OCI-LY7 (cell line): Measurements from ENCODE around the gene HPF1. TPM values are rescaled to one million over a fixed set of nuclear protein-coding genes. Genes with fewer than 3 reads are reported as not detected.

ENCODE experiments used
- BruUV-seq: library from RNA; stranded (reverse); fragments of 400-500 nt; replicated peaks from 2 replicates; lab custom pipeline; 2021; lab: Mats Ljungman, UMichigan
- CTCF ChIA-PET: fragments of 300-600 bp; sonication (Branson Sonifier 250); formaldehyde crosslinking; loops from one replicate; lab custom pipeline; 2022; ENCODE audit warnings: antibody characterized with exemption; ENCODE audit not compliant: unreplicated experiment; lab: Charles Lee
- POLR2A ChIA-PET: fragments of 300-600 bp; sonication (Branson Sonifier 250); formaldehyde crosslinking; loops from one replicate; lab custom pipeline; 2022; ENCODE audit warnings: antibody characterized with exemption; lab: Charles Lee
- DNase-seq: peaks from one replicate; pipeline ENCODE4 v3.0.0-alpha.2; 2015; ENCODE audit warnings: low spot score
- H2AFZ ChIP-seq: fragments of 200-600 bp; sonication (generic), shearing (Covaris generic); 2 replicates; pipeline ENCODE4 v1.6.1; 2014; ENCODE audit warnings: mild to moderate bottlenecking, antibody characterized with exemption, low read length, moderate library complexity
- H3K27ac ChIP-seq: fragments of 200-600 bp; sonication (generic); 2 replicates; pipeline ENCODE4 v1.5.1; 2014; ENCODE audit warnings: mixed run types, low read depth, mild to moderate bottlenecking, moderate library complexity, low read length, inconsistent platforms; ENCODE audit not compliant: poor library complexity, severe bottlenecking
- H3K36me3 ChIP-seq: fragments of 200-600 bp; sonication (generic); 2 replicates; pipeline ENCODE4 v1.6.1; 2014; ENCODE audit warnings: mild to moderate bottlenecking, antibody characterized with exemption, low read length, moderate library complexity, mixed read lengths; ENCODE audit not compliant: insufficient read depth
- H3K4me1 ChIP-seq: fragments of 200-600 bp; sonication (generic); 2 replicates; pipeline ENCODE4 v1.5.1; 2014; ENCODE audit warnings: mild to moderate bottlenecking, low read length; ENCODE audit not compliant: insufficient read depth, poor library complexity, severe bottlenecking
- H3K4me2 ChIP-seq: fragments of 200-600 bp; sonication (generic); 2 replicates; pipeline ENCODE4 v1.6.1; 2014; ENCODE audit warnings: mild to moderate bottlenecking, low read length
- H3K4me3 ChIP-seq: fragments of 200-600 bp; sonication (generic); 2 replicates; pipeline ENCODE4 v1.5.1; 2014; ENCODE audit warnings: mild to moderate bottlenecking, low read depth, low read length; ENCODE audit not compliant: poor library complexity, severe bottlenecking
- H3K79me2 ChIP-seq: fragments of 200-600 bp; sonication (generic); 2 replicates; pipeline ENCODE4 v1.6.1; 2016; ENCODE audit warnings: low read depth, mild to moderate bottlenecking, low read length, moderate library complexity, mixed read lengths; ENCODE audit not compliant: insufficient read depth
- H3K9me2 ChIP-seq: fragments of 200-600 bp; sonication (generic); 2 replicates; pipeline ENCODE4 v1.6.1; 2016; ENCODE audit warnings: mild to moderate bottlenecking, low read length, mixed read lengths; ENCODE audit not compliant: insufficient read depth
- H3K9me3 ChIP-seq: fragments of 200-600 bp; sonication (generic); 2 replicates; pipeline ENCODE4 v1.6.1; 2014; ENCODE audit warnings: mild to moderate bottlenecking, mixed run types, low read length, mixed read lengths
- H4K20me1 ChIP-seq: fragments of 200-600 bp; sonication (generic); 2 replicates; pipeline ENCODE4 v1.6.1; 2014; ENCODE audit warnings: mild to moderate bottlenecking, antibody characterized with exemption, low read length, moderate library complexity, mixed read lengths; ENCODE audit not compliant: insufficient read depth
- EZH2phosphoT487 ChIP-seq: fragments of 200-600 bp; sonication (generic); IDR thresholded peaks from 2 replicates; pipeline ENCODE4 v1.6.1; 2018; ENCODE audit warnings: low read depth, borderline replicate concordance, mild to moderate bottlenecking, mixed run types, antibody characterized with exemption, low read length, moderate library complexity, mixed read lengths
- intact Hi-C: fragments of 100-400 bp; cut with micrococcal nuclease; formaldehyde crosslinking; loops from one replicate; pipeline ENCODE4 v1.10.0; 2022; ENCODE audit not compliant: unreplicated experiment
- total RNA-seq, 2 experiments: library from RNA; depleted of rRNA in 1 of 2; stranded (reverse); fragments of >200 nt in 1 of 2; shearing (Covaris generic) in 1 of 2; gene quantifications; 2 replicates each; pipeline ENCODE4 v1.2.3, GENCODE V29; 2014 to 2022
- TF ChIP-seq, protein P1 (sequence below): fragments of 200-600 bp; sonication (generic); conservative IDR thresholded peaks from 2 replicates; pipeline ENCODE4 v1.5.1; 2014; ENCODE audit warnings: mild to moderate bottlenecking, antibody characterized with exemption, low read length, moderate library complexity, mixed read lengths

Gene HPF1
- total RNA-seq, 2 experiments from 2014 or later: 11.8 to 29.5 TPM

DNA sequence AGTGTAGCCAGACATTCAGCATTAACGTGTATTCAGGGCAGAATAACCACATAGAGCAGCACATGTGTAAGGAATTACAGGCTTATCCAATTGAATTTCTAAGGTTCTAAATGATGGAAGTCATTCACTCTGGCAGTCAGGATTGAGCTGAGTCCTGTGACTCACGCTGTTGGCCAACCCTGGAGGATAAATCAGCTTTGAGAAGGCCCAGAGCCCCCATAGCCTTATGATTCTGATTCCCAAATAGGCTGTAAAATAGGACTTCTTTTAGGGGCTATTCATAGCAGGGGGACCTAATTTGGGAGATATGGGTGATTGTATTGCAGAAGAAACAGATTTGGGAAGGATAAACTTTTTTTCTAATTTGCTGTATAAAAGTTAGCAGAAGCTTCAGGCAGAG, 8.1 kb upstream of the HPF1 start:
- TF ChIP-seq, protein P1, sequence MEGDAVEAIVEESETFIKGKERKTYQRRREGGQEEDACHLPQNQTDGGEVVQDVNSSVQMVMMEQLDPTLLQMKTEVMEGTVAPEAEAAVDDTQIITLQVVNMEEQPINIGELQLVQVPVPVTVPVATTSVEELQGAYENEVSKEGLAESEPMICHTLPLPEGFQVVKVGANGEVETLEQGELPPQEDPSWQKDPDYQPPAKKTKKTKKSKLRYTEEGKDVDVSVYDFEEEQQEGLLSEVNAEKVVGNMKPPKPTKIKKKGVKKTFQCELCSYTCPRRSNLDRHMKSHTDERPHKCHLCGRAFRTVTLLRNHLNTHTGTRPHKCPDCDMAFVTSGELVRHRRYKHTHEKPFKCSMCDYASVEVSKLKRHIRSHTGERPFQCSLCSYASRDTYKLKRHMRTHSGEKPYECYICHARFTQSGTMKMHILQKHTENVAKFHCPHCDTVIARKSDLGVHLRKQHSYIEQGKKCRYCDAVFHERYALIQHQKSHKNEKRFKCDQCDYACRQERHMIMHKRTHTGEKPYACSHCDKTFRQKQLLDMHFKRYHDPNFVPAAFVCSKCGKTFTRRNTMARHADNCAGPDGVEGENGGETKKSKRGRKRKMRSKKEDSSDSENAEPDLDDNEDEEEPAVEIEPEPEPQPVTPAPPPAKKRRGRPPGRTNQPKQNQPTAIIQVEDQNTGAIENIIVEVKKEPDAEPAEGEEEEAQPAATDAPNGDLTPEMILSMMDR: no peak
- no peak for TF ChIP-seq EZH2phosphoT487
- POLR2A ChIA-PET: interaction anchor here (1.8 kb wide), 1 partner anchor 9 kb away, joined by 4 read pairs; no protein-coding TSS in a partner anchor
- no peaks in the 10 kb centered on the region for H3K79me2 ChIP-seq
- H3K36me3 ChIP-seq: no peaks in the 10 kb centered on the region
- intact Hi-C loops: no loop called here
- H3K9me3 ChIP-seq: no peaks in the 10 kb centered on the region
- H3K9me2 ChIP-seq: no peaks in the 10 kb centered on the region
- H3K4me2 ChIP-seq: no peak overlapping the region
- H4K20me1 ChIP-seq: no peaks in the 10 kb centered on the region
- H3K4me3 ChIP-seq: no peak overlapping the region
- H3K27ac ChIP-seq: no peak overlapping the region
- CTCF ChIA-PET: no interaction called here
- no peak overlapping the region for H2AFZ ChIP-seq
- no peaks in the 10 kb centered on the region for H3K4me1 ChIP-seq
- no TSS peak for BruUV-seq
- no peak for DNase-seq

GRCh38 chr4:169761846-169762245, 4.1 kb upstream of the HPF1 start:
- POLR2A ChIA-PET: interaction anchor here (0.6 kb wide), 1 partner anchor 20 kb away, joined by 3 read pairs; no protein-coding TSS in a partner anchor
- Histone ChIP-seq H2AFZ (no peak overlapping the region), H4K20me1 (no peaks in the 10 kb centered on the region), H3K4me1 (peaks cover 11% of the 10 kb centered on the region), H3K4me2 (no peak overlapping the region), H3K4me3 (no peak overlapping the region), H3K27ac (no peak overlapping the region), H3K79me2 (no peaks in the 10 kb centered on the region; the same call in 1 of the 2 replicates), H3K9me3 (no peaks in the 10 kb centered on the region), H3K9me2 (no peaks in the 10 kb centered on the region), H3K36me3 (no peaks in the 10 kb centered on the region)
- TF ChIP-seq, protein P1: no peak
- no peak for TF ChIP-seq EZH2phosphoT487
- no TSS peak for BruUV-seq
- CTCF ChIA-PET: no interaction called here
- DNase-seq: no peak
- intact Hi-C loops: no loop called here

GRCh38 chr4:169758401-169758962, 738 bp upstream of the HPF1 start:
- Histone ChIP-seq H3K4me1 (peaks cover 19% of the 10 kb centered on the region), H3K79me2 (peaks cover 16% of the 10 kb centered on the region; the same call in 1 of the 2 replicates), H2AFZ (peak overlapping the region; percentile 94), H3K4me2 (peak overlapping the region; percentile 94), H3K27ac (no peak overlapping the region), H3K4me3 (peak overlapping the region; percentile 91), H3K9me2 (no peaks in the 10 kb centered on the region), H4K20me1 (no peaks in the 10 kb centered on the region), H3K9me3 (no peaks in the 10 kb centered on the region), H3K36me3 (no peaks in the 10 kb centered on the region)
- no peak for TF ChIP-seq EZH2phosphoT487
- TF ChIP-seq, protein P1: no peak
- ChIA-PET CTCF (no interaction called here), POLR2A (interaction anchor here (0.6 to 1.1 kb wide), 3 partner anchors 141 to 748 kb away, joined by 3 to 5 read pairs (median 4); partner anchors contain the start of gene CBR4)
- intact Hi-C loops: loop anchor here (5.0 kb wide), 1 partner anchor 751 kb away; no protein-coding TSS in a partner anchor
- DNase-seq: no peak
- BruUV-seq: no TSS peak
